Erythroblast (primary cell): ENCODE measurements around the gene RILPL1.
A peak's percentile ranks its signal among the peaks of the same experiment; 100 is the strongest.
"Not testable (repeated sequence)": the region's sequence is repeated elsewhere in the genome, so short reads cannot be mapped to it uniquely, and the experiment has no call there.

Source experiments
- DNase-seq, 2 experiments: peaks; one replicate each; lab custom pipeline; 2025; lab: John Stamatoyannopoulos, UW
- GATA1 ChIP-seq: IDR thresholded peaks from 2 replicates; pipeline ENCODE4 v1.6.1; 2011; ENCODE audit warnings: low read depth, mild to moderate bottlenecking, control low read depth, low read length, moderate library complexity
- POLR2A ChIP-seq: IDR thresholded peaks from 2 replicates; pipeline ENCODE4 v1.6.1; 2011; ENCODE audit warnings: mild to moderate bottlenecking, low read length

Gene RILPL1, protein sequence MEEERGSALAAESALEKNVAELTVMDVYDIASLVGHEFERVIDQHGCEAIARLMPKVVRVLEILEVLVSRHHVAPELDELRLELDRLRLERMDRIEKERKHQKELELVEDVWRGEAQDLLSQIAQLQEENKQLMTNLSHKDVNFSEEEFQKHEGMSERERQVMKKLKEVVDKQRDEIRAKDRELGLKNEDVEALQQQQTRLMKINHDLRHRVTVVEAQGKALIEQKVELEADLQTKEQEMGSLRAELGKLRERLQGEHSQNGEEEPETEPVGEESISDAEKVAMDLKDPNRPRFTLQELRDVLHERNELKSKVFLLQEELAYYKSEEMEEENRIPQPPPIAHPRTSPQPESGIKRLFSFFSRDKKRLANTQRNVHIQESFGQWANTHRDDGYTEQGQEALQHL

DNA sequence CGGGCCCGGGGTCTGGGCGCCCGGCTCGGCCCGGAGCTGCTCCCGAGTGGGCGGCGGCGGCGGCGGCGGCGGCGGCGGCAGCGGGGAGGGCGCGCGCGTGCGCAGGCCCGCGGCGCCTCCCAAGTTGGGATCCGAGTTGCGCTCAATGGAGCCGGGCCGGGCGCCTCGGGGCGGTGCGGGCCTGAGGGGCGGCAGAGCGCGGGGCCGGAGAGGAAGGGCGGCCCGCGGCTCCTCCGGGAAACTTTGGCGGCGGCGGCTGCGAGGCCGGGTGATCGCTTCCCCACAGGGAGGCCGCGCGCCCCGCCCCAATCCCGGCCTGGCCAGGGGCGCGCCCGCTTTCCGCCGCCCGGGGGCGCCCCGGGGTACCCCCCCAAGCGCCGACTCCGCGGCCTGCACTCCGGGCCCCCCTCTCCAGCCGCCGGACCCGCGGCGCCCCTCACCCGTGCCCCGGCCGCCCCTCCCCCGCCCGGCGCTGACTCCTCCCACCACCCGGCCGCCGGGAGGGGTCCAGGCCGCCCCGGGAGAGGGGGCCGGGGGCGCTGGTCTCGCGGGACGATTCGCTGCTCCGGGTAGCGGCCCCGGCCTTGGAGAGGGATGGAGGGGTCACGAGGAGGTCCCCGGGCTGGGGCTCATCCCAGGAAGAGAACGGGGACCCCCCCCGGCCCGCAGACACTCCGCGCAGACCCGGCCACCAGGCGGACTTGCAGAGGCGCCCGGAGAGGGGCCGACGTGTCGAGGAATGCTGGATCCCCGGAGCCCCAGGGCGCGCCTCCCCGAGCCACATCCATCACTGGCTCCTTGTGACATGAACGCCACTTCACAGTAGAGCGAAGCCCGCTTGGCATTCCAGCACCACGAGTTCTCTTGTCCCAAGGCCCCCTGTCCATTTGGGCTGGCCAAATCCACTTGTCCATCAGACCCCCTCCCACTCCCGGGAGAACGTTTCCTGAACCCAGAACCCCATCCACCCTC is at the start of gene RILPL1:
RILPL1 (minus strand) TSS at position 48 of the 972 bp plus-strand sequence. CDS start 237 bp downstream, outside the sequence.
- peak; percentile 54 to 66 for DNase-seq
- TF ChIP-seq POLR2A (no peak), GATA1 (no peak)

DNA sequence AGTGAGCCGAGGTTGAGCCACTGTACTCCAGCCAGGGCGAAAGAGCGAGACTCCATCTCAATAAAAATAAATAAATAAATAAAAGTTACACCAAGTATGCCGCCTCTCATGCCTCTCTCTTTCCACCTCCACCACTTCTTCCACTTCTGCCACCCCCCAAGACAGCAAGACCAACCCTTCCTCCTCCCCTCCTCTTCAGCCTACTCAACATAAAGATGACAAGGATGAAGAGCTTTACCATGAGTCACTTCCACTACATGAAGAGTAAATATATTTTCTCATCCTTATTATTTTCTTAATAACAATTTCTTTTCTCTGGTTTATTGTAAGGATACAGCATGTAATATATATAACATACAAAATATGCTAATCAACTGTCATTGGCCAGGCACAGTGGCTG is 47.3 kb upstream of the RILPL1 start:
- TF ChIP-seq POLR2A (no peak), GATA1 (no peak)
- DNase-seq, result no peak

DNA sequence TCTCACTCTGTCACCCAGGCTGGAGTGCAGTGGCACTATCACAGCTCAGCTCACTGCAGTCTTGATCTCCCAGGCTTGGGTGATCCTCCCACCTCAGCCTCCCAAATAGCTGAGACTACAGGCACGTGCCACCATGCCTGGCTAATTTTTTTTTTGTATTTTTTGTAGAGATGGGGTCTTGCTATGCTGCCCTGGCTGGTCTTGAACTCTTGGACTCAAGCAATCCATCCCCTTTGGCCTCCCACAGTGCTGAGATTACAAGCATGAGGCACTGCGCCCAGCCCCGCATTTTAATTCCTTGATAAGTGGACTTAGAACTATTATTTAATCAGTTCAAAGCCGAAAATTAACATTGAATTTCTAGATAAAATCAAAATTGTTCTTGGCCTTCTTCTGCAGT is 45.3 kb upstream of the RILPL1 start:
- not testable (repeated sequence) for DNase-seq

DNA sequence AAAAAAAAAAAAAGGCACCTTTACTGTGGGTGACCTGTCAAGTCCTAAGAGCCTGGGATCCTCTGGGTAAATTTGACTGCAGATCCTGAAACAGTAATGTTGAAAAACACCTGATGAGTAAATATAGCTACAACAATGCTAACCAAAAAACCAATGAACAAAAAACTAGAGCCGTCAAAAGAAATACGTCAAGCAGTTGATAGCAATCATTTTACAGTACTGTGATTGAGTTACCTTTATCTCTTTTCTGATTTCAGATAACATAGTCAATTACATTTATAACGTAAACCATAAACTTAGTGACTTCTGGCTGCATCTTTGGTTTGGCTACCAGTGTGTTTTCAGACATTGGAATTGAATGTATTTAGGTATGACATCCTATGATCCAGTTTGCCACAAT is 44.7 kb upstream of the RILPL1 start:
- TF ChIP-seq POLR2A (no peak), GATA1 (no peak)
- no peak for DNase-seq

DNA sequence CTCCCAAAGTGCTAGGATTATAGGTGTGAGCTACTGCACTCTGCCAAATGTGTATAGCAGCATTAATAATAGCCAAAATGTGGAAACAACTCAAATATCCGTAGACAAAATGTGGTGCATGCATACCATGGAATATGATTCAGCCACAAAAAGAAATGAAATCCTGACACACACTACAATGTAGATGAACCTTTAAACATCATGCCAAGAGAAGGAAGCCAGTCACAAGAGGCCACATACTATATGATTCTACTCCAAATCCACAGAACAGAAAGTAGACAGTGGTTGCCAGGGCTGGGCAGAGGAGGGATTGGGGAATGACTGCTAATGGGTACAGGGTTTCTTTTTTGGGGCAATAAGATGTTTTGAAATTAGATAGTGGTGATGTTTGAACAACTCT is 43.1 kb upstream of the RILPL1 start:
- no peak for DNase-seq

DNA sequence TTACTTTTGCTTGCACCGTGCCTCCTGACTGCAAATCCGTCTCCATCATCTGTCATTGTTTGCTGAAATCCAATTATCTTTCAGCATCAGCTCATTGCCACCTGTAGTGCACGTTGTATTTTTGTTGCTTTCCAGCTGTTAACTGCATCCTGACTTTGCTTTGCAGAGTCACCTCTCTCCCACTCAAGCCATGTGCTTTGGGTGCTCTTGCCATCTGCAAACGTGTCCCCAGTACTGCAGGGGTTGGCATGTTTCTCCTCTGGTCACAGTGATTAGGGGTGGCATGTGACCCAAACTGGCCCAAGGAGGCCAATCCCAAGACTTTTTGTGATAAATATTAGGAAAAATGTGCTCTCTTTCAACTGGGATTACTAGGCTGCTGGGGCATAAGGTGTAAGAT is 40.4 kb upstream of the RILPL1 start:
- TF ChIP-seq POLR2A, result no peak
- TF ChIP-seq GATA1, result no peak
- DNase-seq, result no peak

More for the DNA sequence above, 43.1 kb upstream of the RILPL1 start:
- TF ChIP-seq GATA1 (no peak), POLR2A (no peak)

DNA sequence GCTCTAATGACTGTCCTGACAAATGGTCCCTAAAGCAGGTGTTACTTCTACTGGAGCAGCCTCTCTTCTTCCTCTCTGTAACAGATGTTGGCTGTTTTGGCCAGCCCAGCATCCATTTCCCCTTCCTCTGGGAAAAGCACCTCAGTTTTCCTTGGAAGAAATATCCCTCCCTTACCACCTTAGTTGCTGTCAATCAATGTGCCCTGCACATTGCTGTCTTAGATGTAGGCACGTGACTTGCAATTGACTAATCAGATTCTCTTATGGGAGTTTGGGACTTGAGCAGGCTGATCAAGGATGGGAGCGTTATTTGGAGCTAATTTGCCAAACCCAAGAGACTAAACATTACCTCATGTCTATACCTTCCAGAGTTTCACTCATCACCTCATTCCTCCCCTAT is 38.9 kb upstream of the RILPL1 start:
- DNase-seq, result no peak
- no peak for TF ChIP-seq GATA1
- no peak for TF ChIP-seq POLR2A

DNA sequence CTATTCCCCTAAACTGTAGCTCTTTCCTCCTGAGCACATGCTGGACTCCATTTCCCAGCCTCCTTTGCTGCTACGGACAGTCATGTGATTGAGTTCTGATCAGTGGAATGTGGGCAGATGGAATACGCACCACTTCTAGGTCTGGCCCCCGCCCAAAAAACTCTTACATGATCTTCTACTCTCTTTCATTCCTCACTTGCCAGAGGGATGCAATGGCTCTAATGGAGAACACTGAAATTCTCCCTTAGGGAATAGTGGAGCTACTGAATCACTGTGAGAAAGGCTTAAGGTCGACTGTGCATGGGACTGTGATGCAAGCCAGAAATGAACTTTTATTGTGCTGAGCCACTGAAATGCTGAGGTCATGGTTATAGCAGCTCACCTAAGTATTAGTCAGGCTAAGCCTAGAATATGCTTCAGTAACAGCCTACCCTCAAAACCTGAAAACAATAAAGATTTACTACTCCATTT is 37.9 kb upstream of the RILPL1 start:
- TF ChIP-seq POLR2A (no peak), GATA1 (no peak)
- no peak for DNase-seq

DNA sequence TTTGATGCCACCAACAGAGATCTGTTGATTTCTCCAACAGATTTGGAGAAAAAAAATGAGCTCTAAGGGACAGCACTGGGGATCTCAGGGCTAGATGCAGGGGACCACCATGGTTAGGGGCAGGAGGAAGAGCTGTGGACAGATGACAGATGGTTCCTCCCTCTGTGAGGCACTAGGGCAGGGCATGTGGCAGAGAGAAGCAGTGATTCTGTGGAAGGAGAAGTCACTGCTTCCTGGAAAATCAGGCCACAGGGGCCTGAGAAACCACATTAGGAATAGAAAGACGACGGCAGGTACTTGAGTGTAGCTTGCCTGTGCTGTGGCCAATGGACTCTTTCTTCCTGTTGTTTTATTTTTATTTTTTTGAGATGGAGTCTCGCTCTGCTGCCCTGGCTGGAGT is 25.9 kb upstream of the RILPL1 start:
- TF ChIP-seq POLR2A (no peak), GATA1 (no peak)
- no peak for DNase-seq

DNA sequence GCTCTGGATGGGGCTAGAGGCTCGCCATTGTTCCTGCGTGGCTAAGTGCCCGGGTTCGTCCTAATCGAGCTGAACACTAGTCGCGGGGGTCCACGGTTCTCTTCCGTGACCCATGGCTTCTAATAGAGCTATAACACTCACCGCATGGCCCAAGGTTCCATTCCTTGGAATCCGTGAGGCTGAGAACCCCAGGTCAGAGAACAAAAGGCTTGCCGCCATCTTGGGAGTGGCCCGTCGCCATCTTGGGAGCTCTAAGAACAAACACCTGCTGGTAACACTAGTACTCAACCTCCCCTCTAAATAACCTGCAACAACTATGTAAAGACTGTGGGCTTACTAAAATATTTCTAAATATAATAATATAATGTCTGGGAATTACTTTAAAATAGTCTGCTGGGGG is 25.0 kb upstream of the RILPL1 start:
- DNase-seq, result not testable (repeated sequence)

DNA sequence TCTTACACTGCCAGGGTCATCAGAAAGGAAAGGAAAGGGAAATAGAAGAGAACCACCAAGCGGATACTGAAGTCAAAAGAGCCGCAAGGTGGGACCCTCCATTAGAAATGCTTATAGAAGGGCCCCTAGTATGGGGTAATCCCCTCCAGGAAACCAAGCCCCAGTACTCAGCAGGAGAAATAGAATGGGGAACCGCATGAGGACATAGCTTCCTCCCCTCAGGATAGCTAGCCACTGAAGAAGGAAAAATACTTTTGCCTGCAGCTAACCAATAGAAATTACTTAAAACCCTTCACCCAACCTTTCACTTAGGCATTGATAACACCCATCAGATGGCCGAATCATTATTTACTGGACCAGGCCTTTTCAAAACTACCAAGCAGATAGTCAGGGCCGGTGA is 21.3 kb upstream of the RILPL1 start:
- not testable (repeated sequence) for DNase-seq

DNA sequence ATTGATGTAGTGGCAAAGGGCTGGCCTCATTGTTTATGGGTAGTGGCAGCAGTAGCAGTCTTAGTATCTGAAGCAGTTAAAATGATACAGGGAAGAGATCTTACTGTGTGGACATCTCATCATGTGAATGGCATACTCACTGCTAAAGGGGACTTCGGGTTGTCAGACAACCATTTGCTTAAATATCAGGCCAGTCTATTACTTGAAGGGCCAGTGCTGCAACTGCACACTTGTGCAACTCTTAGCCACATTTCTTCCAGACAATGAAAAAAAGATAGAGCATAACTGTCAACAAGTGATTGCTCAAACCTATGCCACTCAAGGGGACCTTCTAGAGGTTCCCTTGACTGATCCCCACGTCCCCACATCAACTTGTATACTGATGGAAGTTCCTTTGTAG is 20.6 kb upstream of the RILPL1 start:
- not testable (repeated sequence) for DNase-seq

DNA sequence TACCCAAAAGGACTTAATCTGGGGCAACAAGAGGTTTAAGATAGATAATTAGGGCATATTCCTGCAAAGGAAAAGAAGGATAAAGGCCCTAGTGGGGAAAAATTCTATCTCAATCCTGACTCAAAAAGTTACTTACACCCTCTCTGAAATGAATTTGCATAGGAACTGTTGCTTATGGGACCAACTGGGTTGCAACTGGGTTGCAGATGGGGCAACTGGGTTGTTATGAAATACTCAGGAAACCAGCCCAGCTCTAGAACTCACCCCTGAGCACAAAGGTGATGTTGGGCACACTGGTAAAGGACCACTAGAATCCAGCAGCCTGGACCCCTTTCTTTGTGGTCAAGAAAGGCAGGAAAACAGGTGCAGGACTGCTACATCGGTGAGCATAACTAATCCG is 17.2 kb upstream of the RILPL1 start:
- TF ChIP-seq GATA1, result no peak
- TF ChIP-seq POLR2A, result no peak
- DNase-seq, result no peak

DNA sequence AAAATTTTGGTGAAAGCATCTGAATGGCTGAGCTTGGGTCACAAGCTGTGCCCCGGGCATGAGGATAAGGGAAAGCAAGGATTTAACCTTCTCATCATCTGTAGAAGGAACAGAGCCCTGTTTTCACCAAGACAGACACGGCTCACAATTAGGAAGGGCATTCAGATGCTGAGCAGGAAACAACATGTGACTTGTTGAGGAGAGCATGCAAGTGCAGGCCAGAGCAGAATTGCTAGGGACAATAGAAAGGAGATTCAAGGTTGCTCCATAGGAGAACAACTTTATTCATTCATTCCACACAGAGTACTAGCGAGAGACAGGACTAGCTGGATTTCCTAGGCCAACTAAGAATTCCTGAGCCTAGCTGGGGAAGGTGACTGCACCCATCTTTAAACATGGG is 14.6 kb upstream of the RILPL1 start:
- DNase-seq, result no peak
- TF ChIP-seq GATA1, result no peak
- no peak for TF ChIP-seq POLR2A
